Panc1 (cell line): ENCODE data around the gene SYT5.

ENCODE experiments used
- POLR2AphosphoS5 ChIP-seq: IDR thresholded peaks from 2 replicates; pipeline ENCODE4 v1.6.1; 2012; ENCODE audit warnings: mild to moderate bottlenecking, low read depth, low read length, moderate library complexity
- SIN3A ChIP-seq: IDR thresholded peaks from 2 replicates; pipeline ENCODE4 v1.6.1; 2012; ENCODE audit warnings: low read depth, mild to moderate bottlenecking, low read length, moderate library complexity, borderline replicate concordance; ENCODE audit not compliant: insufficient read depth
- TCF7L2 ChIP-seq: IDR thresholded peaks from 2 replicates; pipeline ENCODE4 v1.6.1; 2011; ENCODE audit warnings: mild to moderate bottlenecking, low read depth, low read length, inconsistent platforms
- TF ChIP-seq, protein P1 (sequence below): fragments of 450-650 bp; IDR thresholded peaks from 2 replicates; pipeline ENCODE4 v1.5.1; 2017; ENCODE audit warnings: mild to moderate bottlenecking
- TF ChIP-seq, protein P2 (sequence below), 2 experiments: IDR thresholded peaks; 2 replicates each; pipeline ENCODE4 v1.6.1; 2011 to 2012; ENCODE audit warnings: low read depth in 2 of 2, control low read depth in 1 of 2, low read length in 1 of 2, mild to moderate bottlenecking in 1 of 2, moderate library complexity in 1 of 2; ENCODE audit not compliant: insufficient read depth in 1 of 2

DNA sequence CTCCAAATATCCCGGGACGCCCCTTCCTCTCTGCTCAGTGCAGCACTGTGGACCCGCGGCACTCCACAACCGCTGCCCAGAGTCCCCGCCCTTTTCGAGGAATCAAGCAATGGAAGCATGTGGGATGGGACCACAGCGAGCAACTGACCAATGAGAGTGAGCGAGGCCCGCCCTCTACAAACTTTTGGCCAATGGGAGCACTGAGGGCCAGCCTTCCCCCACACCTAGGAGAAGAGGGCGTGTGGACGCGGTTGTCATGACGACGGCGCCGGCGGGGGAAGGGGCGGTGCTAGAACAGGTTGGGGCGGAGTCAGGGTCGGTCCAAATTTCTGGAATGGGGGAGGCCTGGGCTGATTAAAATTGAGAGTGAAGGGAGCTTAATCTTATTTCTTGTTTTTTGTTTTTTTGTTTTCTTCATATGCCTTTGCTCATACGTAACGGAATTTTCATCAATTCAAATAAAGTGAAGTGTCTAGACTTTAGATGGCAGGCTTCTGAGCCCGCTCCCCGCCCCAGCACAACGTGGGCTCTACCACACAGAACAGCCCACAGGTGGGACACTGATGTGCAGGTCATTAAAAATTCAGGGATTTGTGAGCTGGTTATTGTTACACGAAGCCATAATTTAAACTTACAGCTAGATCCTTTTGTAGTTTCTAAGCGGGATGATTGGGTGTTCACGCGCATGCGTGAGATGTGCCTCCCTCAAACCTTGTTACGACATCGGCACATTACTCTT, 13.4 kb downstream of the SYT5 start, which contains the start of gene DNAAF3:
- TF ChIP-seq POLR2AphosphoS5 = peak; percentile 54; the same call in 1 of the 2 replicates
- TF ChIP-seq, protein P1, sequence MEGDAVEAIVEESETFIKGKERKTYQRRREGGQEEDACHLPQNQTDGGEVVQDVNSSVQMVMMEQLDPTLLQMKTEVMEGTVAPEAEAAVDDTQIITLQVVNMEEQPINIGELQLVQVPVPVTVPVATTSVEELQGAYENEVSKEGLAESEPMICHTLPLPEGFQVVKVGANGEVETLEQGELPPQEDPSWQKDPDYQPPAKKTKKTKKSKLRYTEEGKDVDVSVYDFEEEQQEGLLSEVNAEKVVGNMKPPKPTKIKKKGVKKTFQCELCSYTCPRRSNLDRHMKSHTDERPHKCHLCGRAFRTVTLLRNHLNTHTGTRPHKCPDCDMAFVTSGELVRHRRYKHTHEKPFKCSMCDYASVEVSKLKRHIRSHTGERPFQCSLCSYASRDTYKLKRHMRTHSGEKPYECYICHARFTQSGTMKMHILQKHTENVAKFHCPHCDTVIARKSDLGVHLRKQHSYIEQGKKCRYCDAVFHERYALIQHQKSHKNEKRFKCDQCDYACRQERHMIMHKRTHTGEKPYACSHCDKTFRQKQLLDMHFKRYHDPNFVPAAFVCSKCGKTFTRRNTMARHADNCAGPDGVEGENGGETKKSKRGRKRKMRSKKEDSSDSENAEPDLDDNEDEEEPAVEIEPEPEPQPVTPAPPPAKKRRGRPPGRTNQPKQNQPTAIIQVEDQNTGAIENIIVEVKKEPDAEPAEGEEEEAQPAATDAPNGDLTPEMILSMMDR = no peak
- no peak for TF ChIP-seq SIN3A
- TF ChIP-seq, protein P2, sequence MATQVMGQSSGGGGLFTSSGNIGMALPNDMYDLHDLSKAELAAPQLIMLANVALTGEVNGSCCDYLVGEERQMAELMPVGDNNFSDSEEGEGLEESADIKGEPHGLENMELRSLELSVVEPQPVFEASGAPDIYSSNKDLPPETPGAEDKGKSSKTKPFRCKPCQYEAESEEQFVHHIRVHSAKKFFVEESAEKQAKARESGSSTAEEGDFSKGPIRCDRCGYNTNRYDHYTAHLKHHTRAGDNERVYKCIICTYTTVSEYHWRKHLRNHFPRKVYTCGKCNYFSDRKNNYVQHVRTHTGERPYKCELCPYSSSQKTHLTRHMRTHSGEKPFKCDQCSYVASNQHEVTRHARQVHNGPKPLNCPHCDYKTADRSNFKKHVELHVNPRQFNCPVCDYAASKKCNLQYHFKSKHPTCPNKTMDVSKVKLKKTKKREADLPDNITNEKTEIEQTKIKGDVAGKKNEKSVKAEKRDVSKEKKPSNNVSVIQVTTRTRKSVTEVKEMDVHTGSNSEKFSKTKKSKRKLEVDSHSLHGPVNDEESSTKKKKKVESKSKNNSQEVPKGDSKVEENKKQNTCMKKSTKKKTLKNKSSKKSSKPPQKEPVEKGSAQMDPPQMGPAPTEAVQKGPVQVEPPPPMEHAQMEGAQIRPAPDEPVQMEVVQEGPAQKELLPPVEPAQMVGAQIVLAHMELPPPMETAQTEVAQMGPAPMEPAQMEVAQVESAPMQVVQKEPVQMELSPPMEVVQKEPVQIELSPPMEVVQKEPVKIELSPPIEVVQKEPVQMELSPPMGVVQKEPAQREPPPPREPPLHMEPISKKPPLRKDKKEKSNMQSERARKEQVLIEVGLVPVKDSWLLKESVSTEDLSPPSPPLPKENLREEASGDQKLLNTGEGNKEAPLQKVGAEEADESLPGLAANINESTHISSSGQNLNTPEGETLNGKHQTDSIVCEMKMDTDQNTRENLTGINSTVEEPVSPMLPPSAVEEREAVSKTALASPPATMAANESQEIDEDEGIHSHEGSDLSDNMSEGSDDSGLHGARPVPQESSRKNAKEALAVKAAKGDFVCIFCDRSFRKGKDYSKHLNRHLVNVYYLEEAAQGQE (IDR thresholded peaks at IDR 0.05; ENCODE audit: insufficient read depth in 1 of 2, low read depth in 2 of 2, low read length in 1 of 2) = no peak
- TF ChIP-seq TCF7L2 = peak; percentile 45; the same call in 1 of the 2 replicates
